Activated CD4-positive, alpha-beta T cell treated with anti-CD3 and anti-CD28 coated beads for 24 hours (primary cell): ENCODE data around the gene PDXP.

Source experiments
- DNase-seq, 2 donors: peaks; one replicate each; pipeline ENCODE4 v3.0.0-alpha.2; 2020; ENCODE audit warnings: low read depth in 2 of 2

PDXP gene

DNA sequence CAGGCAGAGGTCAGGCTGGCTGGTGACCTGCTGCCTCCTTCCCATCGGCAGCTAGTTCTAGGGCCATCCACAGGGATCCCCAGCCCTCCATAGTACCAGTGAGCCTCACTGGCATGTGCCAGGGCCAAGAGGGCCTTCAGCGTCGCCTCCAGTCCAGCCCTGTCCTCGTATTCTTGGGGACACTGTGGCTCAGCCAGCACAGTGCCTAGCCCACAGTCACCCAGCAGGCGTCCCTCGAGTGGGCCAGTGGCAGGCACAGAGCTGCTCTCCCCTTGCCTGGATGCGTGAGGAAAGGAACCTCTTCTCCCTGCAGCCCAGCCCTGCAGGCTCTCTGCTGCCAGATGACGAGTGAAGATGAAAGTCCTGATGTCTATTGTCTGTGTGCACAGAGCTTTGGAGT, 29.7 kb upstream of the PDXP start:
- DNase-seq: no peak

GRCh38 chr22:37629928-37630327, 28.6 kb upstream of the PDXP start:
- DNase-seq: no peak

GRCh38 chr22:37630839-37631435, 27.6 kb upstream of the PDXP start:
- DNase-seq: no peak

GRCh38 chr22:37631448-37632173, 26.9 kb upstream of the PDXP start:
- no peak for DNase-seq

GRCh38 chr22:37632174-37633088, 26.1 kb upstream of the PDXP start:
- DNase-seq: no peak

DNA sequence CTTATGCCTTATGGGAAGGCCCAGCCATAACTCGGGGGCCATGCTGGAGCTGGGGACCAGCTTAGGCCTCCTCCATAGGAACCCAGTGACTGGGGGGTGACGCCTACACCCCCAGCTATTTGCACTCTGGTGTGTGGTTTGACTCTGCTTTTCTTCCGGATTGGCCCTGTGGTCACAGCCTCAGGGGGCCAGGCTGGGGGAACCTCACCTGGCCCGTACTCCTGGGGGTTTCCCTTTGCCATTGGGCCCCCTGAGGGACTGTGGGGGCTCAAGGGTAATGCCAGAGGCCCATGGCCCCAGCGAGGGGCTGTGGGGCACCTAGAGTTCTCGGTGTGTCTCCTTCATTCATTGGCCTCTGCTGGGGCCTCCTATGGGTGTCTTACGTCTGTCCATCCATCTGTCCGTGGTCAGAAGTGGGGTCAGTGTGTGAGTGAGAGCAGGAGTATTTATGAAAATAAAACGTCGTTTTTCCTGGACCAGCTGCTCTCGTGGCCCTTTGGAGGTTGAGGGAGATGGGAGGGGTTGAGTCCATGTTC, 25.4 kb upstream of the PDXP start:
- no peak for DNase-seq

DNA sequence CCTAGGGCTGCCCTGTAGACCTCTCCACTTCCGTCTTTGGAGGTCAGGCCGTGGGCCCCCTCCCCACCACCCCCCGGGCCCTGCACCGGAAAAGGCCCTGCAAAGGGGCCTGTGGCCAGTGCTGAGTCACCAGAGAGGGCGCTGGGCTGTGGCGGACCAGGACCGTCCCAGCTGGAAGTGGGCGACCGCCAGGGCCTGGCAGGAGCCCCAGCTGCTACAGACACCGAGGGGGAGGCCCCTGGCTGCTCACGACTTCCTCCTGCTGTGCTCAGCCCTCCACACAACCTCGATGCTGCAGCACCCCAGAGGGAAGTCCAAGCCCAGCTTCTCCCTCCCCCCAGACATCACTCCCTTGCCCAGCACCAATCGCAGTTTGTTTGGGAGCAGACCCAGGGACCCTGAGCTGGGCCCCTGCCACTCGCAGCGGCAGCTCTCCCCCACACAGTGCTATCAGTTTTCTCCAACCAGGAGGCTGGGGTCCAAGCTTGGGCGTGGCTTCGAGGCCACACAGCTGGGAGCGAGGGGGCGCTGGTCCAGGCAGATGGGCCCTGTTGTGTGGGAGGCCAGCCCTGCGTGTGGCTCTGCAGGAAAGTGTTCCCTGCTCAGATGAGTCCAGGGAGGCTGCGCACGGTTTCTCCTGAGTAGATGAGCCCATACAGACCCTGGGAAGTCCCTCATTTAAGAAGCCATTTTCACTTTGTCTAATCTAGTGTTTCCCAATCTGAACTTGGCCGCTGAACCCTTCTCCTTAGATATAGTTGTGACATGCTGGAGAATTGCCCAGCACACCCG, 24.7 kb upstream of the PDXP start:
- DNase-seq: peak in 1 of 2 donors; percentile 46

GRCh38 chr22:37634417-37634924, 24.1 kb upstream of the PDXP start:
- no peak for DNase-seq

DNA sequence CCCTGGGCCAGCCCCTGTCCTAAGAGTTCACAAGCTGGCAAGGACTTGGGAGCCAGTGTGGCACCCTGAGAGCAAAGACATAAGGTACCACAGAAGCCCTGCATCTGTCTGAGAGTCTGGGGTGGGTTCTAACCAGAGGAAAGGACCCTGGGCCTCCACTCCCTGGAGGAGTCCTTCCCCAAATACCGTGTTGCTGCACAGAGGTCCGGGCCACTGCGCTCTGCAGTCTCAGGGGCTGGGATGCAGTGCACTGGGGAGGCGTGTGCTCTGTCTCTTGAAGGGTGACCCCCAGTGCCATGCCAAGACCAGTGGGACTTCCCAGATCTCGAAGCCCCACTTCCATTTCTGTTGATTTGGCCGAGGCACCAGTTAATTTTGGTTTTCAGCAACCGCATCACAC, 23.4 kb upstream of the PDXP start:
- no peak for DNase-seq

GRCh38 chr22:37636186-37636948, 22.2 kb upstream of the PDXP start:
- DNase-seq: no peak

DNA sequence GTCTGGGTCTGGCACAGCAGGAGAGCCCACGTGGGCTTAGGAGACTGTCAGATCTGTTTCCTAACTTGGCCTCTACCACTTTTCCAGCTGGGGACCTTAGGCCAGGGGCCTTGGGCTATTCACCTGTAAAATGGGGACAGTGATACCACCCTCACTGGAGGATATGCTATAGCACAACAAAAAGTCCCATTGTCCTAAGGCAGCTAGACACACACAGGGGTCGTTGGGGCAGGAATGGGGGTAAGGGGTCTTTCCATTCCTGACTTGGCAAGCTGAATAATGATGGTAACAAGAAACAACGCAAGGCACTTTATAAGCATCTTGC, 21.6 kb upstream of the PDXP start:
- no peak for DNase-seq

GRCh38 chr22:37638391-37639069, 20.0 kb upstream of the PDXP start:
- no peak for DNase-seq

DNA sequence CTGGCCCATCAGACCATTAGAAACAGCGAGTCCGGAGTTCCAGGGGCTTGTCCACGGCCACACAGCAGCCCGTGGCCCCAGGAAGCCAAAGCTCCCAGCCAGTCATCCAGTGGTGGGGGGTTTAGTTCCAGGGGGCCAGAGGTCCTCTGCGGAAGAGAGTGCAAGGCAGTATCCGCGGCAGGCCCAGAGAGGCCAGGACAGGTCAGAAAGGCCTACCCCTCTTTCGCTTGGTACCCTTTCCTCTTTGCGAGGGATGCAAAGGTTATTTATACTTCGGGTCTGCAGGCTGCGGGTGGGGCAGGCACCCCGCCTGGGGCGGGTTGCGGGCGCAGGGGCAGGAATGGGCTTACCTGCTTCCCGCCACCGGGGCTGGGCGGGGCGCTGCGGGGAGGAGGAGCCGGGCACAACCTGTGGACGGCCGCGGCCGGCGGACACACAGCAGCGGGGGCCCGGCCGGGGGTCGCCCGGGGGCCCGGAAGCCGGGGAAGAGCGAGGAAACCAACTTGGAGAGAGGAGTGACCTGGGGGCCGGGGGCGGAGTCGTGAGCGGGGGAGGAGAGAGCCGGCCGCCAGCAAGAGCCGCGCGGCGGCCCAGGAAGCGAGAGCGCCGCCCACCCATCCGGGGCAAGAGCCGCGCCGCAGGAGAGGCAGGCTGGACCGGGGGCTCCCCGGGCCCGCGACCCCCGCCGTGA, 19.3 kb upstream of the PDXP start, which contains the start of gene SH3BP1:
TSS of gene SH3BP1 (plus strand) at position 600 of the 691 bp plus-strand sequence. CDS start 119 bp downstream, outside the sequence.
- DNase-seq: peak in 1 of 2 donors; percentile 49

DNA sequence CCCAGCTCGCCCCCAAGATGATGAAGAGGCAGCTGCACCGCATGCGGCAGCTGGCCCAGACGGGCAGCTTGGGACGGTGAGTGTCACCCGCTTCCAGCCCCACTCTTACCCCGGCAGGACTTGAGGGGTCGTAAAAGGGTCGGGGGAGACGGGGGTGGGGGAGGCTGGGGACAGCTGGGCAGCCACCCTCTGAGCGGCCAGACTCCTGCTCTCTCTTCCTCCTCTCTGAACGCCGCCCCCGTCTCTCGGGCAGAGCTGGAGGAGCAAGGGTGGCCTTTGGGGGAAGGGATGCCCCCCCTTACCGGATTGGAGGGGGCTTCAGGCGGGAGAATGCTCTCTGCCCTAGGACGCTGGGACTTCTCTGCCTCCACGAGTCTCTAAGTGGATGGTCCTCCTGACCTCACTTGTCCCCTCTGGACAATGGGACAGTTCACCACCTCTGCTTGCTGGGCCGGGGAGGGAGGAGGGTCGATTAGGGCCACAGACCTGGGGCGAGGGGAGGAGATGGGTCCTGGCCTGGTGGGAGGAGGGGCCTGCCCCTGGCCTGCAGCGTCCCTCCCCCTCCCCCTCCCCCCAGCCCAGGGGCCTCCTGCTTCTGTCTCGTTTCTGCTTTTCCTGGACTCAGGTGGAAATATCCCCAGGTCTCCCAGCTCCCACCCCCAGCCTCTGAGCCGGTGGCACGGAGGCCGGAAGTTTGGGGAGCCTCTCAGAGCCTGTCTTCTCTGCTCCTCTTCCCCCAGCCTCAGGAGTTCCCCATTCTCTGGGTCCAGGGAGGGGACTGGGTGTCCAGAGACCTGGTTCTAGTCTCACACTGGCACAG, 18.5 kb upstream of the PDXP start:
- DNase-seq: no peak

- DNase-seq: no peak
Measured at GRCh38 chr22:37640591-37641560, 17.6 kb upstream of the PDXP start.

DNA sequence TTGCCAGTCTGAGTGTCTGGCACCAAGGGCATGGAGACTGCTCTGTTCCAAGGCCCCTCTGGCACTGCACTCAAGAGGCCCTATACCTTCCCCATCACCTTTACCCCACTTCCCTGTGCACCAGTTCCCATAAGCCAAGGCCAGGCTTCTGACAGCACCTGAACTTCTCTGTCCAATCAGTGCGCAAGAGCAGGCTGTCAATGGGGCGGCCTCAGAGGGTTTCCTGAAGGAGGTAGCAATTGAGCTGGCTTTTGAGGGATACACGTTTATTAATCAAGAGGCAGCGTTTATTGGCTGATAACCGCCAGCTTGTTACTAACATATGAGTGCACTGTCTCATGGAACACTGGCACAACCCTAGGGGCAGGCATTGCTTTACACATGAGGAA, 17.0 kb upstream of the PDXP start:
- DNase-seq: no peak

- peak; percentile 83 to 91 for DNase-seq
Measured at GRCh38 chr22:37643225-37643847, 15.2 kb upstream of the PDXP start.
